ENCODE data around the gene L1CAM.

- no peak for TF ChIP-seq POLR2A (IDR thresholded peaks at IDR 0.05)
- no peak for TF ChIP-seq CTCF (IDR thresholded peaks at IDR 0.05)
Measured at GRCh38 chrX:153879741-153880439, 6.1 kb downstream of the L1CAM start.
